Stomach (tissue), 9 donors: ENCODE results near the gene KIZ. TPM values are rescaled to one million over a fixed set of nuclear protein-coding genes. Genes with fewer than 3 reads are reported as not detected.

ENCODE experiments used
- DNase-seq, 2 donors: peaks; one replicate each; pipeline versions ENCODE4 v3.0.0 to v3.0.0-alpha.2; 2013 to 2019
- H3K27ac ChIP-seq, 5 donors: fragments of 200-600 bp in 4 of 5; sonication (generic) in 4 of 5; one replicate each; pipeline ENCODE4 v1.5.1; 2013 to 2019; ENCODE audit warnings: mild to moderate bottlenecking in 1 of 5, moderate library complexity in 1 of 5
- H3K27me3 ChIP-seq, 3 donors: fragments of 200-600 bp; sonication (generic); one replicate each; pipeline ENCODE4 v1.5.1; 2017 to 2019; ENCODE audit warnings: mixed run types in 1 of 3
- H3K36me3 ChIP-seq, 4 donors: fragments of 200-600 bp; sonication (generic); 1 replicate in 3 of 4; 2 replicates in 1 of 4; pipeline ENCODE4 v1.5.1; 2016 to 2019
- H3K4me1 ChIP-seq, 4 donors: fragments of 200-600 bp; sonication (generic); one replicate each; pipeline ENCODE4 v1.5.1; 2016 to 2019
- H3K4me3 ChIP-seq, 4 donors: fragments of 200-600 bp; sonication (generic) in 3 of 4; one replicate each; pipeline ENCODE4 v1.5.1; 2016 to 2019; ENCODE audit warnings: mild to moderate bottlenecking in 1 of 4
- H3K9me3 ChIP-seq, 4 donors: fragments of 200-600 bp; sonication (generic); one replicate each; pipeline ENCODE4 v1.5.1; 2016 to 2019
- CTCF ChIP-seq, 7 experiments: fragments of 450-650 bp in 4 of 7; fragments of 200-600 bp in 3 of 7; sonication (generic) in 3 of 7; IDR thresholded peaks; one replicate each; pipeline ENCODE4 v1.5.1; 2016 to 2019; ENCODE audit warnings: antibody characterized with exemption in 7 of 7, control low read depth in 2 of 7, mild to moderate bottlenecking in 1 of 7
- EP300 ChIP-seq: sonication (generic); formaldehyde crosslinking; IDR thresholded peaks from one replicate; pipeline ENCODE4 v1.6.1; 2017; ENCODE audit warnings: antibody characterized with exemption
- POLR2A ChIP-seq, 4 donors: fragments of 450-650 bp; IDR thresholded peaks; one replicate each; pipeline ENCODE4 v1.6.1; 2016; ENCODE audit warnings: antibody characterized with exemption in 4 of 4, control low read depth in 2 of 4, mild to moderate bottlenecking in 1 of 4, moderate library complexity in 1 of 4
- POLR2AphosphoS5 ChIP-seq, 3 donors: sonication (generic); formaldehyde crosslinking; IDR thresholded peaks; one replicate each; pipeline ENCODE4 v1.6.1; 2016; ENCODE audit warnings: antibody characterized with exemption in 3 of 3
- WGBS, 5 donors: extraction: QIAGEN DNeasy Blood & Tissue Kit in 3 of 5; methylation state at CpG; one replicate each; pipeline versions ENCODE4 v1.1.5 to v1.1.7; 2013 to 2018; 5-methylcytosine and 5-hydroxymethylcytosine counted together
- intact Hi-C: fragments of 100-400 bp; cut with DNase I; formaldehyde crosslinking; loops from one replicate; pipeline ENCODE4 v1.15.1; 2023; ENCODE audit warnings: low total_unique reads
- polyA plus RNA-seq, 3 donors: library from polyadenylated mRNA; stranded (reverse); fragments of 200-250 nt; gene quantifications; one replicate each; pipeline ENCODE4 v1.2.3, GENCODE V29; 2013
- small RNA-seq, 4 donors: library from RNA; depleted of rRNA; stranded (forward); fragments of <200 nt; gene quantifications; one replicate each; pipeline ENCODE3, GENCODE V24; 2016
- total RNA-seq, 5 donors: library from RNA; depleted of rRNA; stranded (reverse); fragments of >200 nt; gene quantifications; one replicate each; pipeline versions ENCODE4 v1.1.0 to v1.2.3, GENCODE V29; 2014 to 2016
- donor health status: healthy with polysubstance abuse.
- donor health status: Bipolar disorder and iron deficiency.
- donor health status: healthy.

KIZ gene
- total and polyA plus RNA-seq, 8 donors = 11.7 to 38.2 (median 15.1) TPM

- H3K4me1 ChIP-seq = no peaks in the 10 kb centered on the region
- 61 to 67% (median 63%) methylated on average over 5 of the region's 5 CpGs for WGBS, 5 donors
- H3K36me3 ChIP-seq = no peaks in the 10 kb centered on the region
- no peak overlapping the region for H3K27ac ChIP-seq
- no peaks in the 10 kb centered on the region for H3K9me3 ChIP-seq
- TF ChIP-seq CTCF (IDR thresholded peaks at IDR 0.05) = no peak
- no peak for TF ChIP-seq POLR2AphosphoS5 (IDR thresholded peaks at IDR 0.05)
- TF ChIP-seq EP300 = no peak
- TF ChIP-seq POLR2A (IDR thresholded peaks at IDR 0.05) = no peak
- H3K27me3 ChIP-seq = peaks cover 0 to 4% (median 0%) of the 10 kb centered on the region in 3 donors
- DNase-seq = no peak
- intact Hi-C loops = no loop called here
- H3K4me3 ChIP-seq = no peak overlapping the region
Measured at GRCh38 chr20:21294755-21295154, 168.9 kb downstream of the KIZ start.

Small RNA genes lying within 50 kb of the gene (small RNA-seq; reads per million reads assigned to genes)
- gene RNA5SP477 = 0 reads per million in 4 donors

Other genes starting within 250 kb of the KIZ start
- gene LINC00237, start 19.7 kb upstream of the KIZ start, total RNA-seq = not detected
- not detected for gene LINC00237, start 19.7 kb upstream of the KIZ start, polyA plus RNA-seq
- gene XRN2, start 177.2 kb downstream of the KIZ start, total RNA-seq = 10 to 100 TPM; 15.2 to 66.8 (median 34.4) TPM
- 10 to 100 TPM; 12.5 to 35.7 (median 21.0) TPM for gene XRN2, start 177.2 kb downstream of the KIZ start, polyA plus RNA-seq